H1 (cell line): ENCODE data around the gene SOCS3. TPM values are rescaled to one million over a fixed set of nuclear protein-coding genes. Genes with fewer than 3 reads are reported as not detected.

Experiments
- CEBPB ChIP-seq: IDR thresholded peaks from 2 replicates; pipeline ENCODE4 v1.6.1; 2012; ENCODE audit warnings: low read depth, low read length
- CTBP2 ChIP-seq: IDR thresholded peaks from 2 replicates; pipeline ENCODE4 v1.7.0; 2011; ENCODE audit warnings: borderline replicate concordance, mild to moderate bottlenecking, moderate library complexity, mixed read lengths, low read length; ENCODE audit not compliant: insufficient read depth, insufficient read length
- GTF2F1 ChIP-seq: IDR thresholded peaks from 2 replicates; pipeline ENCODE4 v1.6.1; 2012; ENCODE audit warnings: low read depth, low read length, improper control_type of control experiment, borderline replicate concordance
- MAFK ChIP-seq: IDR thresholded peaks from 2 replicates; pipeline ENCODE4 v1.6.1; 2012; ENCODE audit warnings: low read depth, mild to moderate bottlenecking, improper control_type of control experiment, low read length
- RNF2 ChIP-seq: fragments of 200-900, 300-1000 bp; sonication (generic); IDR thresholded peaks from 2 replicates; pipeline ENCODE4 v1.7.1; 2016; ENCODE audit warnings: borderline replicate concordance, low read depth, mild to moderate bottlenecking, antibody characterized with exemption, low read length; ENCODE audit not compliant: poor library complexity, severe bottlenecking; ENCODE audit errors: missing control alignments
- TCF12 ChIP-seq: IDR thresholded peaks from 2 replicates; pipeline ENCODE4 v1.6.1; 2011; ENCODE audit warnings: low read depth, mild to moderate bottlenecking, low read length
- polyA plus RNA-seq, 7 experiments: library from polyadenylated mRNA; depleted of rRNA in 3 of 7; stranded (reverse) in 5 of 7; unstranded in 2 of 7; fragments of >200 nt in 5 of 7; fragments of 200-250 nt in 2 of 7; gene quantifications; 1 replicate in 5 of 7; 2 replicates in 1 of 7; 4 replicates in 1 of 7; pipeline versions ENCODE4 v1.2.1 to v1.2.3, GENCODE V29; 2011 to 2013; ENCODE audit warnings: missing spikeins in 2 of 7, mixed read lengths in 2 of 7
- total RNA-seq: library from RNA; stranded (reverse); fragmentation: NEBNext Ultra II Directional; extraction: Animal tissue kit (Norgen Biotek cat#: 25700); gene quantifications from 2 replicates; pipeline ENCODE4 v1.2.1, GENCODE V29; 2021

SOCS3 gene
- total and polyA plus RNA-seq, 2 of the 8 experiments (the other 6 are each of a cell fraction or from before 2014, with no cell fraction given) = 10.1 to 47.9 TPM

- no peak for TF ChIP-seq CEBPB
- TF ChIP-seq RNF2 = no peak
- no peak for TF ChIP-seq MAFK
- TF ChIP-seq GTF2F1 = no peak
- TF ChIP-seq TCF12 = no peak
- no peak for TF ChIP-seq CTBP2
Observed at GRCh38 chr17:78375401-78376151, 15.7 kb upstream of the SOCS3 start (continued).
